ENCODE data around the gene DPYSL4.

GRCh38 chr10:132145521-132146185 lies 41.1 kb upstream of the DPYSL4 start:
- no peak for TF ChIP-seq POLR2AphosphoS5 (IDR thresholded peaks at IDR 0.05)
- TF ChIP-seq CTCF (IDR thresholded peaks at IDR 0.05), result no peak

Data from prostate gland (tissue), 2 donors.